Occipital lobe (tissue), 2 donors: Measurements from ENCODE around the gene TNP2. TPM values are rescaled to one million over a fixed set of nuclear protein-coding genes. Genes with fewer than 3 reads are reported as not detected.

Experiments used
- DNase-seq: peaks from one replicate; lab custom pipeline; 2025; lab: John Stamatoyannopoulos, UW
- total RNA-seq: library from RNA; depleted of rRNA; stranded (reverse); fragments of >200 nt; gene quantifications from one replicate; pipeline ENCODE4 v1.2.3, GENCODE V29; 2014

Gene TNP2
- not detected for total RNA-seq

GRCh38 chr16:11268921-11269375, at the start of gene TNP2:
Gene TNP2, minus strand, starts transcription at chr16:11269325. Its CDS starts 63 bp downstream, at chr16:11269262.
- DNase-seq: no peak

GRCh38 chr16:11318817-11319216, 49.7 kb upstream of the TNP2 start:
- no peak for DNase-seq

GRCh38 chr16:11316331-11317015, 47.3 kb upstream of the TNP2 start:
- no peak for DNase-seq

- no peak for DNase-seq
Observed at GRCh38 chr16:11315510-11315909, 46.4 kb upstream of the TNP2 start.

- no peak for DNase-seq
Observed at GRCh38 chr16:11314309-11314894, 45.3 kb upstream of the TNP2 start.

GRCh38 chr16:11313493-11314308, 44.6 kb upstream of the TNP2 start:
- DNase-seq: no peak

GRCh38 chr16:11312718-11313492, 43.8 kb upstream of the TNP2 start:
- no peak for DNase-seq

GRCh38 chr16:11310997-11311561, 42.0 kb upstream of the TNP2 start:
- DNase-seq: no peak

- no peak for DNase-seq
Observed at GRCh38 chr16:11310634-11310977, 41.5 kb upstream of the TNP2 start.

GRCh38 chr16:11309895-11310633, 40.9 kb upstream of the TNP2 start:
- DNase-seq: no peak

GRCh38 chr16:11308493-11309283, 39.6 kb upstream of the TNP2 start:
- DNase-seq: no peak

GRCh38 chr16:11307639-11308492, 38.7 kb upstream of the TNP2 start:
- DNase-seq: no peak

- DNase-seq: no peak
Observed at GRCh38 chr16:11306997-11307638, 38.0 kb upstream of the TNP2 start.

- DNase-seq: no peak
Observed at GRCh38 chr16:11306381-11306780, 37.3 kb upstream of the TNP2 start.

GRCh38 chr16:11303405-11304138, 34.4 kb upstream of the TNP2 start:
- DNase-seq: no peak

- no peak for DNase-seq
Observed at GRCh38 chr16:11302977-11303376, 33.9 kb upstream of the TNP2 start.

GRCh38 chr16:11301645-11302501, 32.7 kb upstream of the TNP2 start:
- no peak for DNase-seq
